Stimulated activated naive CD4-positive, alpha-beta T cell treated with Interleukin-2 at 50 U/mL for 16 hours (primary cell): Measurements from ENCODE around the gene COL4A6.

Experiments
- DNase-seq: peaks from one replicate; lab custom pipeline; 2025; lab: John Stamatoyannopoulos, UW

COL4A6 gene

GRCh38 chrX:108331126-108331909 lies 106.9 kb downstream of the COL4A6 start:
- DNase-seq = no peak

DNA sequence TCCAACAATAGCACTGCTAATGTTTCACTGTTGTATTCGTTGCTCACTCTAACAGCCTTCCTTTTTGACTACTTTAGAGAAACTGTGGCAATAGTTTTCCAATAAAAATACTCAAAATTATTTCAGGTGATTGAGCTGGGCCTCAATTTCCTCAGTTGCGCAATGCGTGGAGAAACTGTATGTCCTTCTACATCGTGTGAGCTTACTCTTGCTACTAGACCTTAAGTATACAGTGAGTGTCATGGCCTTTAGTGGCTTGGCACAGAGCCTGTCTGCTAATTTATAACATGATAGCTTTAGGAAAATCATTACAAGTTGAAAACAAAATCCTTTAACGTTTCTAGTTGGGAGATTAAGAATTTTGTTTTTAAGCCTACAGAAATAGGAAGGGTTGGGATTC lies 114.5 kb downstream of the COL4A6 start:
- DNase-seq = no peak

- DNase-seq = no peak
These were observed 116.0 kb downstream of the COL4A6 start for GRCh38 chrX:108322234-108322633.

GRCh38 chrX:108316456-108316855 lies 121.8 kb downstream of the COL4A6 start:
- DNase-seq = no peak

DNA sequence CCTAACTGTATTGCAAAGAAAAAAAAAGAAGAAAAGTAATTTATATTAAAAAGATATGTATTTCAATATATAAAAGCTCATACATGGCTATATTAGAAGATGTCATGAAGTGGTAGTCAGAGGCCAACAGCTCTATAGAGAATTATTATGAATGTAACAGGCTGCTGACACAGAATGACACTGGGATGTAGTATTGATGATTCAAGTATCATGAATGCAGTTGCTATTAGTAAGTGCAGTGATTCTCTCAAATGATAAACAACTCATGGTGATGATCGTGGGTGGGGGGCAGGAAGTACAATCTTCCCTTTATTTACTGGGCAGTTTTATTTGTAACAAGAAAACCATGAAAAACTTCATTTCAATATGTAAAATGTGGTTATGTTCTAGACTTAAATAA lies 124.6 kb downstream of the COL4A6 start:
- DNase-seq = no peak

GRCh38 chrX:108312957-108313356 lies 125.3 kb downstream of the COL4A6 start:
- no peak for DNase-seq

DNA sequence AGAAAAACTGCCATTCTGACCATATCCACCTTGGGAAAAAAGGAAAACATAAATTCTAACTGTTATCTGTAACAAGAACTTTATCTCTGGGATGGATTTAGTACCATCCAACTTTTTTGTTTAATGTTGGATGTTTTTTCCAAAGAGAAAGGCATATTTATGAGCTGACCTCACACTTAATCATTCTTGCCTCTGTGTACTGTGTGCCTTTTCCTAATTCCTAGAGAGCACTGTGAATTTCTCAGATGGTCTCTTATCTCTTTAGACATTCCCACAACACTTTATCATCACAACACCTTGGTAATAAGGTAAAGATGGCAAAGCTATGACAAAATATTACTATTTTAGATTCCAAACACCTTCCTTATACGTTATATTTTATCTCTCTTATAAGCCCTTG lies 126.2 kb downstream of the COL4A6 start:
- DNase-seq = no peak

- DNase-seq = no peak
These were observed 127.7 kb downstream of the COL4A6 start for GRCh38 chrX:108310506-108310905.

DNA sequence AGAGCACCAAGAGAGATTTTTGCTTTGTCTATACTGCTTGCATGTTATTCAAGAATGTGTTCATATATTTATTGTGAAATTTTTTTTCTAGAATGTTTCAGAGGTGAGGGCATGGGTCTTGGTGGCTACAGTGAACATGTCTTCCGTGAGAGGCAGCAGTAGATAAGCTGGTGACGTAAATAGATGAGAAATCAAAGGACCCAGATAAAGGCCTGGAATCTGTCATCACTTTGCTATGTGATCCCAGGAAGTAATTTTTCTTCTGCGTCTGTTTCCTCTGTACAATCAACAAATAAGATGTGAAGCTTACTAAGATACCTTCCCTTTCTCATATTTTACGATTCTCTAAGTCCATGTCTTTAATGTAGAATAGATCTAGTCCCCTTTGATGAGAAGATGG lies 129.1 kb downstream of the COL4A6 start:
- DNase-seq = no peak

DNA sequence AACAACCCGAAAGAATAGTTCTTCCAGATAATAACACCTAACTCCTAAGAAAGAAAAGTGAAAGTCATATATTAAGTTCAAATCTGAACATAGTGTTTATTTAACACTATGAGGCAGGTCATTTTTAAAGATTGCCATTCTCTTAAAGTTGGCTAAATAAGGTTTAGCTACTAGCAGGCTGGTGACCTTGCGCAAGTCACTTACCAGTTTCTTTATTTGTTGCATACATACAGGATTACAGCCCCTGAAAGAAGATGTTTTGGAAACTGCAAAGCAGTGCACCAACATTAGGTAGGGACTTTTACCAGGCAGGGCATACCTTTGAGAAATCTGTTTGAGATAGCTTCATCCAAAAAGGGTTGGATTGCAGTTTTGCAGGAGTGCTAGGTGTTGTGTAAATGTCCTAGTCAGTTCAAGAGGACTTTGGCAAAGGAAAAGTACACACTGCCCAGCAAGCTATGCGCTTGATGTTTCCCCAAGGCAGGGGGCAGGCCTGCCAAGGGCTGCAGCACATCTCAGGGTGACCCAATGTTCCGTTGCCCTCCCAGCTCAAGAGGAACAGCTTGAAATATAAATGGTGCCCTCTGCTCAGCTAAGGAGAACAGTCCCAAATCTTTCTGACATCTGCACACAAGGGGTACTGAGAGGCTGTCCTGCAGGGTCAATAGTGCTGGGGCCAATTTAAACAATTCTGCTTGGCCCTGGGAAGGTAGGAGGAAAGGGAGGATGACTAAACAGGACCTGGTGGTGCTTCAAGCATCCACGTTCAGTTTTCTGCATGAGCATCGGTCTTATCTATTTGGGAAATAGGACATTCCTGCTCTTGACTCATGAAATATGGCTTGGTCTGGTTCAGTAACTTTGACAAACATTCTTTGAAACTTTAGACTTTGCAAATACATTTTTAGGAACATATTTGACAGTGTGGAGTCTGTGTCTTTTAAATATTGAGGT lies 130.8 kb downstream of the COL4A6 start:
- DNase-seq = no peak

DNA sequence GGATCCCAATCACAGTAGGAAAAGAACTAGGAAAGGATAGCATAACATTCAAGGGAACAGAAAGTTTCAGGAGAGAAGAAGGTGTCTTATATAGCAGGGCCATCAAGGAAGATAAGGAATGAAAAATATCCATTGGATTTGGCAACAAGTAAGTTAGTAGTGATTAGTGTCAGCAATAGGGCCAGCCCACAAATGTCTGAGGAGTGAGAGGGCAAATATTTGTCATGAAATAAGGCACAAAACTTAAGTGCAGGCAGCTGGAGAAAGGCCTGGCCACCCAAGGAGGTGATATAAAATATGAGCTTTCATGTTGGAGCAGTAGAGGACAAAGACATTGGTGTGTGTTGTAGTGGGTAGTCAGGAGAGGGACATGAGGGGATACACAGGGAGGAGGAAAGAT lies 132.1 kb downstream of the COL4A6 start:
- DNase-seq = no peak

DNA sequence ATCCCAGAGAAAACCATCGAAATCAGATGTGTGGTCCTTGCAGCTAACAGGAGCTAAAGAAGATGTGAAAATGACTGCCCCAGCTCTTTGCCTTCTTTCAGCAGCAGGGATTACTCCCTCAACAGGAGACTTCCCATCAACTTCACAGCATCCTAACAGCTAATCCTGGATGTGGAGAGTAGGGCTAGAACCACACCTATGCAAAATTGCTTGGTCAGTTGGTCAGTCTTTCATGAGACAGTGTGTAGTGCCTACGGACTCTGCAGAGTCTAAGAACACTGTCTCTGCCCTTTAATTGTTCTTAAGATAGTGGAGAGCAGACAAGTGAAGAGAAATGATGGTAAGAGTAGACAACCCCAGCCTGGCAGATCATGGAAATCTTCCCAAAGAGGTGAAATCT lies 133.5 kb downstream of the COL4A6 start:
- DNase-seq = no peak

GRCh38 chrX:108304210-108304609 lies 134.0 kb downstream of the COL4A6 start:
- DNase-seq = no peak

GRCh38 chrX:108303682-108304081 lies 134.5 kb downstream of the COL4A6 start:
- DNase-seq = no peak

GRCh38 chrX:108299704-108300103 lies 138.5 kb downstream of the COL4A6 start:
- DNase-seq = no peak

GRCh38 chrX:108299101-108299591 lies 139.1 kb downstream of the COL4A6 start:
- DNase-seq = no peak

- no peak for DNase-seq
These were observed 140.0 kb downstream of the COL4A6 start for GRCh38 chrX:108298165-108298602.

- no peak for DNase-seq
These were observed 140.9 kb downstream of the COL4A6 start for GRCh38 chrX:108297290-108297689.

DNA sequence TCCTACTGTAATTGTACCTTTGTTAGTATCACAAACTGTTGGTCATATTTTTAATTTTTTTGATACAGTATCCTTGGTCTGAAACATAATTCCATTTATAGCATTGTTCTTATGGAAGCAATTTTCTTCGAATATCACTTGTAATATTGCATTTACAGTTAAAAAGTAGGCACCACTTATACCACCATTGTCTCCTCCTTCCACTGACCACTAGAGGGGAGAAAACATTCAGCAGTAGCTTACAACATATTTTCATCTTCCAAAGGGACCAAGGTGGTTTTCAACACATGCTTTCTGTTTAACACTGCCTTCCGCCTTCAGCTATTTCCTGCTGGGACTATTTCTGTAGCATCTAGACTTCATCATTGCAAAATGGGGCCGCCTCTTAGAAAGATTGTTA lies 146.2 kb downstream of the COL4A6 start:
- no peak for DNase-seq

GRCh38 chrX:108285918-108286317 lies 152.3 kb downstream of the COL4A6 start:
- no peak for DNase-seq

DNA sequence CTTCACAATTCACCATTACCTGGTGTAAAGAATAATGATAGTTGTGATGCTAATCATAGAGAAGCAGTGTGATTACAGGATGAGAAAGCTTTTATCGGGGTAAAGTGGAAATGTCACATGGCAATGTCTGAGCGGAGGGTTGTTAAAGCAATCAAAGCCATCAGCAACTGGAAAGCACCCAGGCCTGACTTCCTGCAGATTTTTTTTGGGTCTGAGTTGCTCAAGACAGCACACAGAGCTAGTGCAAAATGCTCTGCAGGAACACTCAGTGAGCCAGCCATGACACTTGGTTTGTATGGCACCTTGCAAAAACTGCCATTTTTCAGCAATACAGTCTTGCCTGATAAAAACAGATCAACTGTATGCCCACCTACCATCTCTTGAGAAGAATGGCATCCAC lies 152.9 kb downstream of the COL4A6 start:
- no peak for DNase-seq

DNA sequence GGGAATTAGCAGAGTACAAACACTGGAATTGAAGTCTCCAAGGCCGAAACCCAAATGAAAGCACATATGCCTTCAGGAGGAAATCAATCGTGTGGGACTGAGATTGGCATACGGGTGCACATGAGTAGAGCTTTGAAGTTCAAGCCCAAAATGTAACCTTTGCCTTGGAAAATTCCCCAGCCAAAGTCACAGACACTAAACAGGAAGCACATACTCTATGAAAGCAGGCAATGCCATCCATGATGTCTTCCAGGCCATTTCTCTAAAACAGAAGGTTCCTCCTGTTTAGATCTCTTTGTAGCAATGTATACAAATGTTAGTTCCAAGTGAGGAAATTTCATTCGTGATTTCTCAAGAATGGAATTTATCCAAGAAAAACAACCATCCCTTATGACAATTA lies 162.5 kb downstream of the COL4A6 start:
- DNase-seq = no peak

DNA sequence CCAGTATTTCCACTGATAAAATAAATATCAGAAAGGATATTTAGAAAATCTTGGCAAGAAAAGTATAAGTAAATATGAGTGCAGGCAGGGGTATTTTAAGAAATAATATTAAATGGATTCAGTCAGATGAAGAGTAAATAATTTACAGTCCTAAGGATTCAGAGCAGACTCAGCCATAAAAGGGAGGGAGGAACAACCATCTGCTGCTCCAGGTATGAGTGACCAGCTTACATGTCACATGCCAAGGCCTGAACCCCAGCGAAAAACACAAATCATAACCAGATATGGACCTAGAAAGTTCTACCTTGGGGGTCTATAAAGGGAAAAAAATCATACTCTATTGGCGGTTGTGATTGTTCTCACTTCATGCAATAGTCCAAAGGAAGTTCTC lies 166.8 kb downstream of the COL4A6 start:
- DNase-seq = no peak
